CD4-positive, alpha-beta T cell treated with Interleukin-17A for 4 hours (primary cell): ENCODE results near the gene LILRA6.
"Not testable (repeated sequence)": the region's sequence is repeated elsewhere in the genome, so short reads cannot be mapped to it uniquely, and the experiment has no call there.

ENCODE experiments used
- DNase-seq: peaks from one replicate; pipeline ENCODE4 v3.0.0-alpha.2; 2020; ENCODE audit warnings: mixed read lengths

LILRA6 gene

GRCh38 chr19:54242646-54243045, at the start of gene LILRA6:
LILRA6 (minus strand) TSS chr19:54242790.
- DNase-seq, result not testable (repeated sequence)

DNA sequence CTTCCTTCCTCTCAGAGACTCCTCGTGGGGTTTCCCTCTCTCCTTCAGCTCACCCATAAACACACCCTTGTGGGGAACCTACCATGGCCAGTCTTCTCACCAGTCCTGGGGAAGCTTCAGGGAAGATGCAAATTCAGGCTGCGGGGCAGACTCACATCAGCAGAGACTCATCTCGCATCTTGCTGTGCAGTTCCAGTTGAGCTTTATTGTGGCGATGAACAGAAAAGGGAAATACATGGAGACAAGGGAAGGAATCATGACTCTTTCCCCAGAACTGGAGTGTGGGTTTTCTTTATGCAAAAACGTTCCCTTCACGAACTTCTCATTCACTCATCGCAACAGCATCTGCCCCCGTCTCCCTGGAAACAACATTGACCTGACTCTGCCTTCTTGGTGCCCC, 46.6 kb upstream of the LILRA6 start:
- not testable (repeated sequence) for DNase-seq

DNA sequence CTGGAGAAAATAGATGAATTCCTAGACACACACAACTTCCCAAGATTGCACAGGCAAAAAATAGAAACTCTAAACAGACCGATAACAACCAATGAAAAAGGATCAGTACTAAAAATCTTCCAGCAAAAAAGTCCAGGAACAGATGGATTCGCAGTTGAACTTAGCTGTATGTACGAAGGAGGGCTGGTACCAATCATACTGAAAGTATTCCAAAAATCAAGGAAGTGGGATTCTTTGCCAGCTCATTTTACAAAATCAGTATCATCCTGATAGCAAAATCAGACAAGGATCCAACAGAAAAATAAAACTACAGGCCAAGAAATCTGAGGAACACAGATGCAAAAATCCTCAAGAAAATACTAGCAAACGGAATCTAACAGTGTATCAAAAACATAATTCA, 44.9 kb upstream of the LILRA6 start:
- DNase-seq, result no peak

GRCh38 chr19:54286283-54286682, 43.7 kb upstream of the LILRA6 start:
- DNase-seq, result not testable (repeated sequence)

GRCh38 chr19:54285427-54286056, 43.0 kb upstream of the LILRA6 start:
- not testable (repeated sequence) for DNase-seq

DNA sequence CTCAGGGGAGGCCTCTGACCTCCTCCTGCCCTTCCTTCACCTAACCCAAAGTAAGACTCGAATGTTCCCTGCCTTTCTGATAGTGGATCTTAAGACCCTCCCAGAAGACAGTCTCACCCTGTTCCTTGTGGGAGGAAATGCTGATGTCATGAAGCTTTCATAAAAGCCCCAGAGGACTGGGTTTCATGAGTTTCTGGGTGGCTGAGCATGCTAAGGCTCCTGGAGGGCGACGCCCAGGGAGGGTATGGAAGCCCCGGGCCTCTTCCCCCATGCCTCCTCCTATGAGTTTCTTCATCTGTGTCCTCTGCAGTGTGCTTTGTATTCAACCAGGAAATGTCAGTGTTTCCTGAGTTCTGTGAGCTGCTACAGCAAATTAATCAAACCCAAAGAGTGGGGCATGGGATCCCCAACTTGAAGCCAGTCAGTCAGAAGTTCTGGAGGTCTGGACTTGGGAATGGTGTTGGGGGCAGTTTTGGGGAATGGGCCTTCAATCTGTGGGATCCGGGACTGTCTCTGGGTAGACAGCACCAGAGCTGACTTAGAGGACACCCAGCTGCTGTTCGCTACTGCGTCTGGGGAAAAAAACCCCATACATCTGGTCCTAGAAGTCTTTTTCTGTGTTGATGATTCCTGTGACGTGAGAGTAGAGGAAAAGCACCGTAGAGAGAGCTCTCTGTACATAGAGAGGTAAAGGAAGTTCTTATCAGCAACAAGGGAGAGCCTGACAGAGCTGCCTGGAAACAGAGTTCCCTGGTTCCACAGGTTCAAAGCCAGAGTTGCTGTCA, 40.3 kb upstream of the LILRA6 start:
- DNase-seq, result no peak

GRCh38 chr19:54281729-54282075, 39.1 kb upstream of the LILRA6 start:
- not testable (repeated sequence) for DNase-seq

DNA sequence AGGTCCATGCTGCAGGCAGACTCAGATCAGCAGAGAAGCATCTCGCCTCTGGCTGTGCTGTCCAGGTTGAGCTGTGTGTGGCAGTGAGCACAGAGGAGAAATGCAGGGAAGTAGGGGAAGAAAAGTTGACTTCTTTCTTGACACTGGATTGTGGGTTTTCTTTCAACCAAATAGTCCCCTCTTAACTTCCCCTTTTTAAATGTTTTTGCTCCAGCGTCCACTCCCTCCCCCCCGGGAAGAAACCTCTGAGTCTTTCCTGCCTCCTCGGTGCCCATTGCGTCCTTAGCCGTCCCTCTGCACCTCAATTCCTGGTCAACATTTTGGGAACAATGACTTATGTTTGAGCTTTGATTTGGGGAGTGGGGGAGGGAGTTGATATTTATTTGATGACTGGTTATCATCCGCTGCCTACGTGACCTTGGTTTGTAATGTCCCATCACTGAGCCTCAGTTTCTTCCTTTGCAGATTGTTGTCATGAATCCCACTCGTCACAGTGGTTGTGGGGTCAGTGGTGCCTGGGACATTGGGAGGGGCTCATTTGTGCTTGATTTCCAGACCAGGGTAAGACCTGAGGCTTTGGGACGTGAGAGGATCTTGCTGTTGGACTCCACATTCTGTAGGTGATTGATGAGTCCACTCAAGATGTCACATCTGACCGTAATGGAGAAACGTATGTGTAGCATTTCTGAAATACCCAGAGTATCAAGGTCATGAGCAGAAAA, 38.6 kb upstream of the LILRA6 start, which contains the start of gene LILRB2:
Gene LILRB2 (minus strand): TSS at position 104 of the 722 bp plus-strand sequence. CDS start 614 bp downstream, outside the sequence.
- no peak for DNase-seq

- not testable (repeated sequence) for DNase-seq
These were observed 37.9 kb upstream of the LILRA6 start for GRCh38 chr19:54280441-54280840.

- DNase-seq, result not testable (repeated sequence)
These were observed 37.4 kb upstream of the LILRA6 start for GRCh38 chr19:54280025-54280424.

DNA sequence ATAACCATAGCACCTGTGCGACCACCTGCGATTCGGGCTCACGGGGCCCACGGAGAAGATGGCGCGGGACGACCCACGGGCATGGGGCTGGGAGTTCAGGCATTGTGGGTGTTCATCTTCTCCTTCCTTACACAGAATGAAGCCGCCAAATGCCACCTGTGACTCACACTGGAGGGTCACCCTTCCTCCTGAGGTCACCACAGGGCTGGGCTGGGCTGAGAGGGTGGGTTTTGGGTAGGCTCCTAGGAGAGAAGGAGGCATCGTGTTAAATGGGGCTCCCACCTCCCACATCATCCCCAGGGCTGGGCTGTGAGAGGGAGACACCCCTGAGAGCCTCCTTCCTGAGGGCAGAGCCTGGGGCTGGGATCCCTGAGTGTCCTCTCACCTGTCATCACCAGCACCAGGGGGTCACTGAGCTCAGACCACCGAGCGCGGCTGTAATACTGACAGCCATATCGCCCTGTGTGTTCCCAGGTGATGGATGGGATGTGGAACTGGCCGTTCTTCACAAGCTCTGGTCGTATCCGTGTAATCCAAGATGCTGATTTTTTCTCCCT, 36.9 kb upstream of the LILRA6 start:
- no peak for DNase-seq

GRCh38 chr19:54278571-54279195, 36.1 kb upstream of the LILRA6 start:
- DNase-seq, result not testable (repeated sequence)

- DNase-seq, result not testable (repeated sequence)
These were observed 35.5 kb upstream of the LILRA6 start for GRCh38 chr19:54278056-54278455.

GRCh38 chr19:54277111-54277615, 34.6 kb upstream of the LILRA6 start:
- DNase-seq, result not testable (repeated sequence)

DNA sequence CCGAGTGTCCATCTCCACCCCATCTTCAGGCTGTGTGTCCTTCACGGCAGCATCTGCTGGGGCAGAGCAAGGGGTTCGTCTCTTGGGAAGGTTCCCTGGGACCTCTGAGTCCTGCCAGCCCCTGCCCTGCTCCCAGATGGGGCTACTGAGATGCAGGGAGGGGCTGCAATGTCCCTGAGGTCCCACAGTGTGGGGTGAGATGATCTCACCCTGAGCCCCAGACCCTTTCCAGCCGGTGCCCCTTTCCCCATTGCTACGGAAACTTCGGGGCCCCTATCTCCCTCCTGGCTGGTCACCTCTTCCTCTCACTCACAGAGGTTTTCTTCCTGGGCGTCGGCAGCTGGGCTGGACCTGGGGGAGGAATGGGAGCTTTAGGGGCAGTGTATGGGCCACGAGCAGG, 33.4 kb upstream of the LILRA6 start:
- DNase-seq, result no peak

DNA sequence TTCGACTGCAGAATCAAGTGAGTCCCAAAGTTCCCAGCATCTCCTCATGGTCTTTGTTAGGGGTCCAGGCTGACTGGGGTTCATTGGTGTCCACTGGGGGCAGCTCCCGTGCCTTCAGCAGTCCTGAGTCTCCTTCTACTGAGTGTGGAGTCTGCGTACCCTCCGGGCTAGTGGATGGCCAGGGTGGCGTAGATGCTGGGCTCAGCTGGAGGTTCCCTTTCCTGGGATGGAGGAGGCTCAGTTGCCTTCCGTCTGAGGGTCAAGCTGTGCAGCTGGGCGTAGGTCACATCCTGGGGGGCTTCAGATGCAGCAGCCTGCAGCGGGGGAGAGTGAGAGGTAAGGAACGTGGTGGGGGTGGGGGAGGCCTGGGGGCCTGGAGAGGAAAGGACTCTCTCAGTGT, 31.9 kb upstream of the LILRA6 start:
- DNase-seq, result not testable (repeated sequence)

DNA sequence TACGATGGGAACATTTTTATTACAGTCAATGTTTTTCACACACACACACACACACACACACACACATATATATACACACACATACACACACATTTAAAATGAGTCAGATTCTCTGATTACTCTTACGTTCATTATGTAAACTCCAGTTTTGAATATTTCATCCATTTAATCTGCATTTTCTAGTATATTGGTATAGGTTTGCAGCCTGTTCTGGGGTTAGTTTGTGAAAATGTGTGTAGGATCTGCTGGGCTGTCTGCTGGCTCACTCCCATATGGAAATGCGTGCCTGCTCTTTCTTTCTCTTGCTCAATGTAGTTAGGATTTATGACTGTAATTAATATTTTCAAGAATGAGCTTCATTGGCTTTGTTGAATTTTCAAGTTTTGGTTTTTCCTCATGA, 31.2 kb upstream of the LILRA6 start:
- DNase-seq, result no peak

DNA sequence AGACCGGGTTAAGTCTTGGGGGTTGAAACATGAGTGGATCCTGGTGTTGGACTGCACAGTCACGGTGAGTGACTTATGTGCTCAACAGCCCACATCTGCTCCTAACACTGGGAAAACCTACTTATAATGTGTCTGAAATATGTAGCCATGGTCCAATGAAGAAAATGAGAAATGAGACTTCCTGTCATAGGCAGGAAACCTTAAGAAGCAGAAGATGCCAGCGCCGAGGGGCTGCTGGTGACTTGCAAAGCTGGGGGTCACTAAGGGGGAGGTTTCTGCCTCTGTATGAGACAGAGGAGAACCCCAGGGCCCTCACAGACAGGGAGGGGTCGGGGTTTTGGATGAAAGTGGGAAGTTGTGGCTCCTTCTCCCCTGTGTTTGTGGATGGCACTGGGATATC, 29.6 kb upstream of the LILRA6 start:
- DNase-seq, result not testable (repeated sequence)

DNA sequence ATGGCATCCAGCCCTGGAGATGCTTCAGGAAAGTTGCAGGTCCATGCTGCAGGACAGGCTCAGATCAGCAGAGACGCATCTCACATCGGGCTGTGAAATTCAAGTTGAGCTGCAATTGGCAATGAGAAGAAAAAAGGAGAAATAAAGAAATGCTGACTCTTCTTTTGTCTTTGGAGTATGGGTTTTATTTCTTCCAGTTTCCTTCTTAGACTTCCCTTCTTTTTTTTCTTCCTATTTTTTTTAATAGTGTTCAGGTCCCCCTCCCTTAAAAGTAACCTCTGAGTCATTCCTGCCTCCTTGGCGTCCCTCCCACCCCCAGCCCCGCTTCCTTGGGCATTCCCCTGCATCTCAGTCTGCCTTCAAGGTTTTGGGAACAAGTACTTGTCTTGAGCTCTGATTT, 29.0 kb upstream of the LILRA6 start:
- DNase-seq, result not testable (repeated sequence)

GRCh38 chr19:54271106-54271505, 28.5 kb upstream of the LILRA6 start:
- DNase-seq, result no peak

DNA sequence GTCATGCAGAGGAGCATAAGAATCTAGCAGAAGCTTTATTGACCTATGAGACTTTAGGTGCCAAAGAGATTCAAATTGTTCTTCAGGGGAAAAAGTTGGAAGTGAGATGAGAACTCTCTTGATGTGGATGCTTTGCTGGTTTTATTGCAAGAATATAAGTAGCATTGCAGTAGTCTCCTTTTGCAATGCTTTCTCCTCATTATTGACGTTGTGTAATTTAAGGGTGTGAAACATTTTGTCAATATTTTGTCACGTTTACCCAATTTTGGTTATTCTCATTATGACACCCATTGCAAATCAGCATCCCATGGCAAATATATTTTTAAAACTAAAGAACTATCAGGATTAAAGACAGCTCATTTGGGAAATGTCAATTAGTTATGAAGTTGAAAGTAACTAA, 26.3 kb upstream of the LILRA6 start:
- DNase-seq, result no peak

GRCh38 chr19:54266133-54266532, 23.5 kb upstream of the LILRA6 start:
- DNase-seq, result peak; percentile 68

DNA sequence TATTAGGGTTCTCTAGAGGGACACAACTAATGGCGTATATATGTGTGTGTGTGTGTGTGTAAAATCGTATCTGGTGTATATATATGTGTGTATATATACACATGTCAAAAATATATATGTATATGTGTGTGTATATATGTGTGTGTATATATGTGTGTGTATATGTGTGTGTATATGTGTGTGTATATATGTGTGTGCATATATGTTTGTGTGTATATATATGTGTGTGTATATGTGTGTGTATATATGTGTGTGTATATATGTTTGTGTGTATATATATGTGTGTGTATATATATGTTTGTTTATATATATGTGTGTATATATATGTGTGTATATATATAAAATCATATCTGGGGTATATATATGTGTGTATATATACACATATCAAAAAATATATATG, 19.9 kb upstream of the LILRA6 start:
- no peak for DNase-seq
